NCI-H1436 (cell line): Measurements from ENCODE around the gene PCYOX1L.
A peak's percentile ranks its signal among the peaks of the same experiment; 100 is the strongest.

Experiments used
- DNase-seq: peaks from one replicate; lab custom pipeline; 2025; lab: John Stamatoyannopoulos, UW

Gene PCYOX1L

DNA sequence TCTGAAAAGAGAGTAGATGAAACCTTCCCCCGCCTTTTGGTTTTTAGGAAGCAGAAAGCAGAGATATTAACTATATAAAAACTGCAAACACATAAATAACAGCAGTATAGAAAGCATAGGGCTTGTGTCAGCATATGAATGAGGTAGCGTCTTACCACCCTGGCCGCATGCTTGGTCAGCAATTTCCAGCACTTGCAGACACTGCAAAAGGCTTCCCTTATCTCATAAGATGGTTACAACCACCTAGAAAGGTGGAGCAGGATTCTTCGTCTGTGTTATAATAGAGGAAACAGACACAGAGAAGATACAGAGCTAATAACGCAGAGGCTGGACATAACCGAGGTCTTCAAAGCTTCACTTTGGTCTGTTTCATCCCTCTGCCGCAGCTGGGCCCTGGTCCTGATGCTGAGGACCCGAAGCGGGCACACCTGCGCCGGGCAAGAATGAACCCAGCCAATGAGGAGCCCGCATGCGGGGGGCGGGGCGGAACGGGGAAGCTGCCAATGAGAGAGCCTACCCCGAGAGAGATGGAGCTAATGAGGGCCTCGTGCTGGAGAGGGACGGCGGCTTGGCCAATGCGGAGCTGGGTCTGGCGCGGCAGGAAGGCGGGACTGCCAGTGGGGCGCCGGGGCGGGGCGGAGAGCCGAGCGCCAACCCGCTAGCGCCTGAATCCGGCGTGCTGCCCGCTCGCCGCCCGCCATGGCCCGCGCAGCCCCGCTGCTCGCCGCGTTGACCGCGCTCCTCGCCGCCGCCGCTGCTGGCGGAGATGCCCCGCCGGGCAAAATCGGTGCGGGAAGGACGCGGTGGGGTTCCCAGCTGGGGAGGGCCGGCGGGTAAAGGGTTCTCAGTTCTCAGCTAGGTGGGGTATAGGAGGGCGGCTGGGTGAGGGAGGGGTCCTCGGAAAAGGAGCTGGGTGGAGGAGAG, at the start of gene PCYOX1L:
Gene PCYOX1L (plus strand): TSS at position 677 of the 924 bp plus-strand sequence. CDS start 23 bp downstream, at position 700.
- peak; percentile 95 for DNase-seq

GRCh38 chr5:149309354-149309753, 48.5 kb upstream of the PCYOX1L start:
- DNase-seq, result no peak

DNA sequence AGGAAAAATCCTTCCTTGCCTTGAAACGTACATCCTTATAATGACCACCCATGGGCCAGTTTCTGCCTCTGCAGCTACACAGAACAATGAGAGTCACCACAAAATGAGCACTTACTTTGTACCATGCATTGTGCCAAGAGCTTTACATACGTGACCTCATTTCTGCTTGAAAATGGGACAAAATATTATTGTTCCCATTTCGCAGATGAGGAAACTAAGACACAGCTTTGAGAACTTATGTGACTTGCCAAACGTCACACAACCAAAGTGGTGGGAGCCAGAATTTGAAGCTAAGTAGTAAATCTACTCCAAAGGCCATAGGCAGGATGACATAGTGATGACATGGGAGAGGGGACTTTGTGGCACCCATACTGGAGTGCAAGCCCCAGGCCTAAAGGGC, 47.4 kb upstream of the PCYOX1L start:
- no peak for DNase-seq

- no peak for DNase-seq
Observed at GRCh38 chr5:149310947-149311658, 46.7 kb upstream of the PCYOX1L start.

- no peak for DNase-seq
Observed at GRCh38 chr5:149313151-149313841, 44.5 kb upstream of the PCYOX1L start.

GRCh38 chr5:149314571-149315111, 43.2 kb upstream of the PCYOX1L start:
- DNase-seq, result no peak

DNA sequence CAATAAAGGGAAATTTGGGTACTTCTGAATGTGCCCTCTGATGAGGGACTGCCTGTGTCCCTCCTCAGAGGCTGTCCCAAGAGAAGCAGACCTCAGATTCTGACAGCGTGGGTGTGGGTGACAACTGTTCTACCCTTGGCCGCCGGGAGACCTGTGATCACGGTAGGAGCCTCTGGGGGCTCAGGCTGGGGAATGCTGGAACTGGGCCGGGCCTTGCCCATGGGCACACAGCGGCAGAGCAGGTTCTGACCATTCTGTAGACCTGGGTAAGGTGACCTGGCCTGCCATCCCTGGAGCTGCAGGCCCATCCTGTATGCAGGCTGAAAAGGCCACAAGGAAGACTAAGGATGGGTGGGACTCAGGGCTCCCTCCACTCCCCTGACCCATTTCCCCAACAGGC, 42.1 kb upstream of the PCYOX1L start:
- DNase-seq, result no peak

DNA sequence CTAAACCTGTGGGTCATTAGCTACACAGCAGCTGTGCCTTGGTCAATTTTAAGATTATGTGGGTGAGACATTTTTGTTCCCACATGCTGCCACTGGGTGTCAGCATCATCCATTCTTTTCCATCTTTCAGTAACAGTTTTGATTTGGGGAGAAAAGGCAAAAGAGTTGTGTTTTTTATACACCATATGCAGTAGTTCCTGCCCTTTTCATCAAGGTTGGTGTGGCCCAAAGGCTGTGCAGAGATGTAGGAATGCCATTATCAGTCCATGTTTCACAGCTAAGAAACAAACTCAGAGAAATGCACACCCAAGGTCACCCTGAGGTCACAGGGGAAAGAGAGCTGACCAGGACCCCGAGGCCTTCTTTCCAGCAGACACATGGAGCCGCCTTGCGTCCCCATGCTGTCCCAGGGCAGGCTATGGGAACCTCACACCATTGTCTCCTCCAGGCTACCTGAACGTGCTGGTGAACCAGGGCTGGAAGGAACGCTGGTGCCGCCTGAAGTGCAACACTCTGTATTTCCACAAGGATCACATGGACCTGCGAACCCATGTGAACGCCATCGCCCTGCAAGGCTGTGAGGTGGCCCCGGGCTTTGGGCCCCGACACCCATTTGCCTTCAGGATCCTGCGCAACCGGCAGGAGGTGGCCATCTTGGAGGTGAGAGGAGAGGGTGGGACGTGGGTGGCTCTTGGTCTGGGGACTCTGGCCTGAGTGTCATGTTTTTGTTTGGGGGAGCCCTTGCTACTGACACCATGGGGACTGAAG, 40.4 kb upstream of the PCYOX1L start:
- DNase-seq, result peak; percentile 5

DNA sequence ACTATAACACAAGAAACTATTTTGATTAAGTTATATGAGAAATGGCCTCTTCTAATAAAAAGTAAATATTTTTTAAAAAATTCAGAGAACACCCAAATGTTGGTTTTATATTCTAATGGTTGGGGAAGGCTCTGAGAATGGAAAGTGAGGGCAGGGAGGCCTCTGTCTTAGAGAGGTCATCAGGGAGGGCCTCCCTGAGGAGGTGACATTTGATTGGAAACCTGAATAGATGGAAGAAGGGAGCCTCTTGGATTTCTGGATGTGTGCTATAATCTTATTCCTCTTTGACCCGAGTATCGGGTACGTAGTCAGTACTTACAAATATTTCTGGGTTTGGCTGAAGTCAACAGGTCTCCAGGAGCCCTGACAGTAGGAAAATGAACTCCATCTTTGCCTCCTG, 38.7 kb upstream of the PCYOX1L start:
- DNase-seq, result no peak

DNA sequence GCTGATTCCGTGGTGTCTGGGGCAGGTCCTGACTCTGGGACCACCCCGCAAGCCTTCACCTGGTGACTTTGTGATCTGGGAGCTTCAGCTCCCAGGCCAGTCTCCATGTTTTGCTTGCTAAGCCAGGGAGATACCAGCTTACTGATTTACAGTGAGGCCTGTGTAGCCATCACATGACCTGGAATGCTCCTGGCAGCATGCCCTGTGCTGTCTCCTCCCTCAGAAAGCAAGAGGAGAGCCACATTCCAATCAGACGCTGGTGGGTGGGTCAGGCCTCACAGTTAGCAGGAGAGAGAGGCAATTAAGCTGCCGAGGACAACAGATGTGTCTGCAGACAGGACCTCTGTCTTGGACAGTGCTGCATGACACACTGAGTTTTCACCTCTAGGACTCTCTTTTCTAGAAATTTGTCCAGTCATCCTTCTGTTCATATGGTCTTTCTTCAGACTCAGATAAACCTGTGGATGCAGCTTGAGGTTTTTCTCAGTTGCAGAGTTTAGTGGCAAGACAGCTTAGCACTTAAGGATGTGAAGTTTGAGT, 37.0 kb upstream of the PCYOX1L start:
- DNase-seq, result peak; percentile 43

GRCh38 chr5:149322518-149322917, 35.3 kb upstream of the PCYOX1L start:
- no peak for DNase-seq

GRCh38 chr5:149323210-149323609, 34.6 kb upstream of the PCYOX1L start:
- no peak for DNase-seq

GRCh38 chr5:149323621-149324205, 34.1 kb upstream of the PCYOX1L start:
- DNase-seq, result no peak

DNA sequence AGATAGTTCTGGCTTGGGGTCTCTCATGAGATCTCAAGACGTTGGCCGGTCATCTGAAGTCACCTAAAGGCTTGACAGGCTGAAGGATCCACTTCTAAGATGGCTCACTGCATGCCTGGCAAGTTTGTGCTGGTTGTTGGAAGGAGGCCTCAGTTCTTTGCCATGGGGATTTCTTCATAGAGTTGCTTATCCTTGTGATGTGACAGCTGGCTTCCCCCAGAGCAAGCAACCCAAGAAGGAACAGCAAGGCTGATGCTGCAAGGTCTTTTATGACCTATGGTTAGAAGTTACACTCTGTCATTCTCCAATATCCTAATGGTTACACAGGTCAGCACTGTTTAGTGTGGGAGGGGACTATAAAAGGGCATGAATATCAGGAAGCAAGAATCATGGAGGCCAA, 33.2 kb upstream of the PCYOX1L start:
- no peak for DNase-seq

GRCh38 chr5:149325166-149325735, 32.6 kb upstream of the PCYOX1L start:
- DNase-seq, result no peak

GRCh38 chr5:149325894-149326293, 32.0 kb upstream of the PCYOX1L start:
- DNase-seq, result no peak

DNA sequence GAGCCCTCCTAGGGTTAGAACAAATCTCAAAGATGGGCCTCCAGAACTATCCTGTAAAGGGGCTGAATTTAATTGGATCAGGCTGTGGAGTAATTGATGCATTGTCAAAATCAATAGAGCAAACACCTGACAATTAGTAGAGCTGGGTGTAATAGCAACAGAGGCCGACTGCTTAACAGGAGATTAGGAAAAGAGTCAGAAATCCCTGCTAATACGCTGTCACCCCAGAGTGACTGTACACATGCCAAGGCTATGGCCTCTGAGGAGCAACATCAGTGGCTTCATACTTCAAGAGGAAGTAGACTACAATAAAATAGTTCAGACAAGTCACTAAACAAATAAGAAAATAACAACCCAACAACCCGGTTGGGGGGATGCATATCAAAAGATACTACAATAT, 31.2 kb upstream of the PCYOX1L start:
- DNase-seq, result no peak

DNA sequence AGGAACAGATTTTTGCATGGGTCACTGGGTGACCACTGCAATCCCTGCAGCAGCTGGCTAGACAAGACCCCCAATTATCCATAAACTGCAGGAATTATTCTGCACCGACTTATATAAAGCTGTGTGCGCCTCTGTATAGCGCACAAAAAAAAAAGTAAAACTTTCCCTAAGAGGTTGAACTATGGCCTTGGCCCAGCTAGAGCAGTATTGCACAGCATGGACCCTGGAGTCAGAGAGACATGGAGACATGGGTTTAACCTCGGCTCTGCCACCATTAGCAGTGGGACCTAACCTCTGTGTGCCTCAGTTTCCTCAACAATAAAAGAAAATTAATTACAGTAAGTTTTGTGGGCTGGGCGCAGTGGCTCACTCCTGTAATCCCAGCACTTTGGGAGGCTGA, 29.7 kb upstream of the PCYOX1L start:
- DNase-seq, result no peak

- DNase-seq, result no peak
Observed at GRCh38 chr5:149333711-149334443, 24.0 kb upstream of the PCYOX1L start.

- no peak for DNase-seq
Observed at GRCh38 chr5:149337736-149338135, 20.1 kb upstream of the PCYOX1L start.
